Esophagus (tissue), 2 donors: ENCODE data around the gene ASPG. TPM values are rescaled to one million over a fixed set of nuclear protein-coding genes. Genes with fewer than 3 reads are reported as not detected.

Experiments used
- H3K27ac ChIP-seq, 2 donors: one replicate each; pipeline ENCODE4 v1.5.1; 2013; ENCODE audit warnings: low read depth in 2 of 2, mild to moderate bottlenecking in 2 of 2, inconsistent platforms in 1 of 2, low read length in 1 of 2, moderate library complexity in 1 of 2
- H3K27me3 ChIP-seq, 2 donors: one replicate each; pipeline ENCODE4 v1.6.1; 2013; ENCODE audit warnings: low read length in 2 of 2, control low read depth in 1 of 2, mild to moderate bottlenecking in 1 of 2; ENCODE audit not compliant: insufficient read depth in 2 of 2, control insufficient read depth in 1 of 2
- H3K36me3 ChIP-seq, 2 donors: one replicate each; pipeline ENCODE4 v1.6.1; 2013; ENCODE audit warnings: low read length in 1 of 2; ENCODE audit not compliant: control insufficient read depth in 2 of 2, insufficient read depth in 2 of 2
- H3K4me1 ChIP-seq, 2 donors: one replicate each; pipeline ENCODE4 v1.6.1; 2013; ENCODE audit warnings: low read length in 1 of 2; ENCODE audit not compliant: control insufficient read depth in 2 of 2, insufficient read depth in 2 of 2
- H3K4me3 ChIP-seq, 2 donors: one replicate each; pipeline ENCODE4 v1.5.1; 2013; ENCODE audit warnings: low read length in 2 of 2, mild to moderate bottlenecking in 2 of 2, low read depth in 1 of 2, moderate library complexity in 1 of 2
- H3K9me3 ChIP-seq, 2 donors: one replicate each; pipeline ENCODE4 v1.6.1; 2013; ENCODE audit warnings: mild to moderate bottlenecking in 2 of 2, low read depth in 1 of 2, low read length in 1 of 2, moderate library complexity in 1 of 2; ENCODE audit not compliant: control insufficient read depth in 2 of 2, insufficient read depth in 1 of 2
- WGBS, 2 donors: extraction: QIAGEN DNeasy Blood & Tissue Kit; methylation state at CpG; one replicate each; pipeline ENCODE4 v1.1.7; 2013; 5-methylcytosine and 5-hydroxymethylcytosine counted together
- polyA plus RNA-seq, 2 donors: library from polyadenylated mRNA; stranded (reverse); fragments of 200-250 nt; gene quantifications; one replicate each; pipeline ENCODE4 v1.2.3, GENCODE V29; 2013
- donor health status: healthy with polysubstance abuse.
- donor health status: Bipolar disorder and iron deficiency.

ASPG gene
- polyA plus RNA-seq, 2 donors = 50.4 to 86.4 TPM

GRCh38 chr14:104104076-104104901 is 18.8 kb downstream of the ASPG start:
- Histone ChIP-seq H3K4me3 (peak overlapping the region in 1 of 2 donors; percentile 20), H3K27me3 (no peaks in the 10 kb centered on the region), H3K9me3 (no peaks in the 10 kb centered on the region), H3K27ac (peak overlapping the region; percentile 79 to 93), H3K36me3 (no peaks in the 10 kb centered on the region), H3K4me1 (peaks cover 10 to 67% of the 10 kb centered on the region in 2 donors)
- 69 to 75% methylated on average over 35 of the region's 35 CpGs for WGBS, 2 donors

DNA sequence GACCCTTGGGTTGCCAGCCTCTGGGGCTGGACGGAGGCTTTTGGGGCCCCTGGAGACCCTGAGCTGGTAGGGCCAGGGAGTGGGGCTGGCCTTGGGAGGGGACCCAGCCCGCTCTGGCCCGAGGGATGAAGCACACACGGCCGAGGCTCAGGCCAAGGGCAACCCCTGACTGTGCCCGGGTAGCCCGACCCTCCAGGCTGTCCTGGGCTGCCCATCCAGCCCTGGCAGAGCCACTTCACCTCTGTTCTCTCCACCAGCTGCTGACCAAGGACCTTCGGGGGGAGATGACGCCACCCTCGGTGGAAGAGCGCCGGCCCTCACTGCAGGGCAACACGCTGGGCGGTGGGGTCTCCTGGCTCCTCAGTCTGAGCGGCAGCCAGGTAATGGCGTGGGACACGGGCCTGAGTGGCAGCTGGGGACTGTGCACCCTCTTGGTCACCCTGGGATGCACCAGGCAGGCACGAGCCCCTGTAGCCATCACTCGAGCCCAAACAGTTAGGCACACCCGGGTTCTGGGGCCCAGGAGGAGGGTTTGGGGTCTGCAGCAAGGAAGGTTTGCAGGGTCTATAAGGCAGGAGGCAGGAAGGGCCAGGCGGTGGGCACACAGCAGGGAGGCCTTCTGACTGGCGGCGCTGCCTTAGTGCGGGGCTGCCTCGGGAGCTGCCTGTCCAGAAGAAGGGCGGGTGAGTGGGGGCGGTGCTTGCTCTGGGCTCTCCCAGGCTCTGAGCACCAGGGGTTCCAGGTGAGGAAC is 19.7 kb downstream of the ASPG start:
- H3K4me1 ChIP-seq = peaks cover 10 to 62% of the 10 kb centered on the region in 2 donors
- H3K27ac ChIP-seq = peak overlapping the region; percentile 79 to 93
- H3K36me3 ChIP-seq = no peaks in the 10 kb centered on the region
- peak overlapping the region; percentile 0 to 20 for H3K4me3 ChIP-seq
- no peaks in the 10 kb centered on the region for H3K9me3 ChIP-seq
- no peaks in the 10 kb centered on the region for H3K27me3 ChIP-seq
- 72 to 76% methylated on average over 20 to 27 of the region's 27 CpGs for WGBS, 2 donors

DNA sequence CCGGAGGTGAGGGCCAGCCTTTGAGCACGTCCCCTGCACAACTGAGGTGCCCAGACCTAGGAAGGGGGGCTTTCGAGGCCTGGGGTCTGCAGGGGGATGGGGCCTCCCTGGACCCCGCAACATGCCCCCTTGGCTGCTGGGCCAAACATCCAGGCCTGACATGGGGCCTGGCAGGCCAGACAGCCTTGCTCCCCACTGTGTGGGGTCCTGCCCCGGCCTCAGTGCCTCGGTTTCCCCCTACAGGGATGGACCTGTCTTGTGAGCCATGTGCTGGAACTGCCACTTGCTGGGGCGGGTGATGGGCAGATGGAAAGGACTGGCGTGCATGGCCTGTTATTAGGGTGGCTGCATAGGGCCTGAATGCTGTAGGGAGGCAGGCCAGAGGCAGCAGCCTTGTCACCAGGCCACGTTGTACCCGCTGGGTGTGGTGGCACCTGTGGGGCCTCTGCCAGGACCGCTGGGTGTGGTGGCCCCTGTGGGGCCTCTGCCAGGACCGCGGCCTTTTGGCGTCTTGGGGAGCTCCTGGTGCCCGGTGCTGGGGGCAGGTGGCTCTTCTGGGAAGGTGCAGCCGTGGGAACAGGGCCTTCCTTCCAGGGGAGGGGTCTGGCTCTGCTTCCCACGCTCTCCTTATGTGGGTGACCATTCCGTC is 20.4 kb downstream of the ASPG start:
- H3K4me1 ChIP-seq = peaks cover 10 to 64% of the 10 kb centered on the region in 2 donors
- no peaks in the 10 kb centered on the region for H3K9me3 ChIP-seq
- peak overlapping the region; percentile 79 to 93 for H3K27ac ChIP-seq
- H3K27me3 ChIP-seq = no peaks in the 10 kb centered on the region
- peak overlapping the region in 1 of 2 donors; percentile 21 for H3K4me3 ChIP-seq
- 65 to 69% methylated on average over 18 of the region's 18 CpGs for WGBS, 2 donors
- H3K36me3 ChIP-seq = no peaks in the 10 kb centered on the region

- no peaks in the 10 kb centered on the region for H3K27me3 ChIP-seq
- H3K9me3 ChIP-seq = no peaks in the 10 kb centered on the region
- peak overlapping the region in 1 of 2 donors; percentile 21 for H3K4me3 ChIP-seq
- 75 to 78% methylated on average over 16 to 20 of the region's 20 CpGs for WGBS, 2 donors
- H3K27ac ChIP-seq = peak overlapping the region; percentile 79 to 93
- peaks cover 7 to 65% of the 10 kb centered on the region in 2 donors for H3K4me1 ChIP-seq
- H3K36me3 ChIP-seq = no peaks in the 10 kb centered on the region
These were observed 21.0 kb downstream of the ASPG start for GRCh38 chr14:104106471-104106991.

DNA sequence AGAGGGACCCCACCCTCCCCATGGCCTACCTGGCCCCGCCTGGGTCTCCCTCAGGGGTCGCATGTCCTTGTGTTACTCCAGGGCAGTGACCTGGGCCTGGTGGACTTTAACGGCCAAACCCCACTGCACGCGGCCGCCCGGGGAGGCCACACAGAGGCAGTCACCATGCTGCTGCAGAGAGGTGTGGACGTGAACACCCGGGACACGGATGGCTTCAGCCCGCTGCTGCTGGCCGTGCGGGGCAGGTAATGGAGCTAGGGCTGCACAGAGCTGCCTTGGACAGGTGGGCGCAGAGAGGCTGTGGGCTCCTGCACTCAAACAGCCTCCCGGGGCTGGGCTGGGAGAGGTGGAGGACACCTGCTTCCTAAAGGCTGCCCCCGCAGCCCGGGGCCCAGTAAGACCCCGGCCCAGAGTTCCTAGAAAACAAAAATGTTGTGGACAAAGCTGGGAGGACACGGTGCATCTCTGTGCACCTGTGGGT is 21.6 kb downstream of the ASPG start:
- H3K4me3 ChIP-seq = peak overlapping the region; percentile 15 to 35

GRCh38 chr14:104107611-104108569 is 22.4 kb downstream of the ASPG start:
- Histone ChIP-seq H3K27me3 (no peaks in the 10 kb centered on the region), H3K4me3 (peak overlapping the region; percentile 34 to 35), H3K9me3 (no peaks in the 10 kb centered on the region), H3K27ac (peak overlapping the region; percentile 79 to 93), H3K36me3 (no peaks in the 10 kb centered on the region), H3K4me1 (peaks cover 3 to 64% of the 10 kb centered on the region in 2 donors)
- 54 to 59% methylated on average over 31 to 32 of the region's 32 CpGs for WGBS, 2 donors

More for the DNA sequence above, 21.6 kb downstream of the ASPG start:
- 78 to 81% methylated on average over 19 of the region's 19 CpGs for WGBS, 2 donors
- H3K4me1 ChIP-seq = peaks cover 7 to 59% of the 10 kb centered on the region in 2 donors
- H3K27ac ChIP-seq = peak overlapping the region; percentile 79 to 93
- H3K9me3 ChIP-seq = no peaks in the 10 kb centered on the region
- no peaks in the 10 kb centered on the region for H3K27me3 ChIP-seq
- no peaks in the 10 kb centered on the region for H3K36me3 ChIP-seq

- peak overlapping the region; percentile 79 to 93 for H3K27ac ChIP-seq
- H3K36me3 ChIP-seq = no peaks in the 10 kb centered on the region
- H3K9me3 ChIP-seq = no peaks in the 10 kb centered on the region
- WGBS, 2 donors = 44 to 47% methylated on average over 26 of the region's 26 CpGs
- H3K4me3 ChIP-seq = peak overlapping the region; percentile 19 to 34
- H3K27me3 ChIP-seq = no peaks in the 10 kb centered on the region
- peaks cover 3 to 70% of the 10 kb centered on the region in 2 donors for H3K4me1 ChIP-seq
These were observed 23.4 kb downstream of the ASPG start for GRCh38 chr14:104108570-104109541.
